BE2C (cell line): Measurements from ENCODE around the gene USP5.
A peak's percentile ranks its signal among the peaks of the same experiment; 100 is the strongest.

ENCODE experiments used
- DNase-seq: peaks from one replicate; pipeline ENCODE4 v3.0.0-alpha.2; 2020
- H3K27me3 ChIP-seq: fragments of 250-450 bp; sonication (Bioruptor Pico); 2 replicates; pipeline ENCODE4 v1.5.1; 2020; ENCODE audit warnings: mild to moderate bottlenecking
- H3K36me3 ChIP-seq: fragments of 250-450 bp; sonication (Bioruptor Pico); 2 replicates; pipeline ENCODE4 v1.5.1; 2020; ENCODE audit warnings: mild to moderate bottlenecking
- H3K4me1 ChIP-seq: fragments of 250-450 bp; sonication (Bioruptor Pico); 2 replicates; pipeline ENCODE4 v1.5.1; 2020
- H3K4me3 ChIP-seq: 2 replicates; pipeline ENCODE4 v1.5.1; 2011; ENCODE audit warnings: low read depth, low read length
- H3K9me3 ChIP-seq: fragments of 250-450 bp; sonication (Bioruptor Pico); 2 replicates; pipeline ENCODE4 v1.5.1; 2020
- TF ChIP-seq, protein P1 (sequence below): IDR thresholded peaks from 2 replicates; pipeline ENCODE4 v1.5.1; 2012; ENCODE audit warnings: mild to moderate bottlenecking, low read depth, low read length

The USP5 gene

DNA sequence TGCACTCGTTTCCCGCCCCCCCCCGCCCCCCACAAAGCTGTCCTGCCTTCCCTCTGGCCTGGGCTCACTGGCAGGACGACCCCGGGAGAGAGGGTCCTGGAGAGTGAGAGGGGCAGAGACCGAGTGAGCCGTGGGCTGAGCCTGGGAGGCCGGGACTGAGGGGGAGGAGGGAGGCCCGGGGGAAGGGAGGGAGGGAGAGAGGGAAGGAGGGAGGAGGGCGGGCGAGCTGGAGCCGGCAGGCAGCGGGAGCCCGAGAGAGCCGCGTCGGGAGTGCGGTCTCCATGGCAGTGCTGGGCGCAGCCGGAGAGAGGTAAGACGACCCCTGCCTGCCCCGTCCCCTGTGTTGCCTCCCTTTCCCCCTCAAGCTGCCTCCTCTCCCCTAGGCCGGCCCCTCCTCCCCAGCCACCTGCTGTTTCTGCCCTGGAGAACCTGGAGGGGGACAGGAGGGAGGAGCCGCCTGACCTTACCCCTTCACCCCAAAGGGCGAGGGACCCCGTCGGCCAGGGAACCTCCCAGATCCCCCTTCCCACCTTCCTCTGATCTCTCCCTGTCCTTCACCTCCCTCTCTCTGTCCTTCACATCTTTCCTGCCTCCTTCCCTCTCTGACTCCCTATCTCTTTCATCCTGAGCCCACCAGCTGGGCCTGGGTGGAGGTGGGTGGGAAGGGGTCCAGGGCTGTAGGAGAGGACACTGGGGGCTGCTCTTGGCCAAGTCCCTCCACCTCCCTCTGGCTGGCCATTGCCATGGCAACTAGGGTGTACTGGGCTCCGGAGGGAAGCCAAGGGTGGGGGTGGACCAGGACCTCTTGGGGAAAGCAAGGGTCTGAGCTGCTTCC lies 30.1 kb upstream of the USP5 start, which contains the start of gene GPR162:
Gene GPR162 (plus strand): TSS at position 231 of the 835 bp plus-strand sequence. CDS start 2,078 bp downstream, outside the sequence.
- peak; percentile 80 for DNase-seq
- no peaks in the 10 kb centered on the region for H3K36me3 ChIP-seq
- peak within 1 kb of the TSS; percentile 64 for H3K4me3 ChIP-seq
- TF ChIP-seq, protein P1, sequence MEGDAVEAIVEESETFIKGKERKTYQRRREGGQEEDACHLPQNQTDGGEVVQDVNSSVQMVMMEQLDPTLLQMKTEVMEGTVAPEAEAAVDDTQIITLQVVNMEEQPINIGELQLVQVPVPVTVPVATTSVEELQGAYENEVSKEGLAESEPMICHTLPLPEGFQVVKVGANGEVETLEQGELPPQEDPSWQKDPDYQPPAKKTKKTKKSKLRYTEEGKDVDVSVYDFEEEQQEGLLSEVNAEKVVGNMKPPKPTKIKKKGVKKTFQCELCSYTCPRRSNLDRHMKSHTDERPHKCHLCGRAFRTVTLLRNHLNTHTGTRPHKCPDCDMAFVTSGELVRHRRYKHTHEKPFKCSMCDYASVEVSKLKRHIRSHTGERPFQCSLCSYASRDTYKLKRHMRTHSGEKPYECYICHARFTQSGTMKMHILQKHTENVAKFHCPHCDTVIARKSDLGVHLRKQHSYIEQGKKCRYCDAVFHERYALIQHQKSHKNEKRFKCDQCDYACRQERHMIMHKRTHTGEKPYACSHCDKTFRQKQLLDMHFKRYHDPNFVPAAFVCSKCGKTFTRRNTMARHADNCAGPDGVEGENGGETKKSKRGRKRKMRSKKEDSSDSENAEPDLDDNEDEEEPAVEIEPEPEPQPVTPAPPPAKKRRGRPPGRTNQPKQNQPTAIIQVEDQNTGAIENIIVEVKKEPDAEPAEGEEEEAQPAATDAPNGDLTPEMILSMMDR: no peak
- H3K9me3 ChIP-seq: no peaks in the 10 kb centered on the region
- peaks cover 25% of the 10 kb centered on the region for H3K4me1 ChIP-seq
- H3K27me3 ChIP-seq: no peaks in the 10 kb centered on the region

DNA sequence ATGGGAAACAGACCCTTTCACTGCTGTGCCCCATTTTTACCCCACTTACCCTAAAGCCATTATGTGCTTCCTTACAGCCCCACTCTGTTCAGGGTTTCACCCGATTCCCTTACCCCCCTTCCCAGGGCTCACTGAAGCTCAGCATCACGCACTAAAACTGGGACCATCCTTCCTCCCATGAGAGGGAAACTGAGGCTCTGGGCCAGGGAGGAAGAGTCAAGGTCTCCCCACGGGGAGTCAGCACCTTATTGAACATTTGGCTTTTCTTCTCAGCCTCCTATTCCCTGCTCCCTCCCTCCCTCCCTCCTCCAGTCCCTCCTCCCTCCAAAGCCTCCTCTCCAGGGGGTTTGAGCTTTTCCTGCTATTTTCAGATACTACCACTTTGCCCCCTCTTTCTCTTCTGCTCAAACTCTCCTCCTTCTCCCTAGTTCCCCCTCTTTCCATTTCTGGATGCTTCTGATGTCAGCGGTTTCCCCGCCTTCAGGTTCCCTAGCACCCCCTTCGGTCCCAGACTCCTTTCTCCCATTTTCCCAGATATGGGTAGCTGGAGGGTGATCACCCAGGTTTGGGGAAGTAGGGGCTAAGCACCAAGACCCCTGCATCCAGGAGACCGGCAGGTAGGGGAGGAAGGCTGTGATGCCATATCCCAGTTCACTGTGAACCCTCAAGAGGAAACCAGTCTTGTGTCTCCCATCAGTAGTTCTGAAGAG lies 29.4 kb upstream of the USP5 start:
- no peak for DNase-seq
- Histone ChIP-seq H3K4me3 (peak overlapping the region; percentile 64), H3K36me3 (no peaks in the 10 kb centered on the region), H3K9me3 (no peaks in the 10 kb centered on the region), H3K27me3 (no peaks in the 10 kb centered on the region), H3K4me1 (peaks cover 30% of the 10 kb centered on the region)
- TF ChIP-seq, protein P1: no peak

DNA sequence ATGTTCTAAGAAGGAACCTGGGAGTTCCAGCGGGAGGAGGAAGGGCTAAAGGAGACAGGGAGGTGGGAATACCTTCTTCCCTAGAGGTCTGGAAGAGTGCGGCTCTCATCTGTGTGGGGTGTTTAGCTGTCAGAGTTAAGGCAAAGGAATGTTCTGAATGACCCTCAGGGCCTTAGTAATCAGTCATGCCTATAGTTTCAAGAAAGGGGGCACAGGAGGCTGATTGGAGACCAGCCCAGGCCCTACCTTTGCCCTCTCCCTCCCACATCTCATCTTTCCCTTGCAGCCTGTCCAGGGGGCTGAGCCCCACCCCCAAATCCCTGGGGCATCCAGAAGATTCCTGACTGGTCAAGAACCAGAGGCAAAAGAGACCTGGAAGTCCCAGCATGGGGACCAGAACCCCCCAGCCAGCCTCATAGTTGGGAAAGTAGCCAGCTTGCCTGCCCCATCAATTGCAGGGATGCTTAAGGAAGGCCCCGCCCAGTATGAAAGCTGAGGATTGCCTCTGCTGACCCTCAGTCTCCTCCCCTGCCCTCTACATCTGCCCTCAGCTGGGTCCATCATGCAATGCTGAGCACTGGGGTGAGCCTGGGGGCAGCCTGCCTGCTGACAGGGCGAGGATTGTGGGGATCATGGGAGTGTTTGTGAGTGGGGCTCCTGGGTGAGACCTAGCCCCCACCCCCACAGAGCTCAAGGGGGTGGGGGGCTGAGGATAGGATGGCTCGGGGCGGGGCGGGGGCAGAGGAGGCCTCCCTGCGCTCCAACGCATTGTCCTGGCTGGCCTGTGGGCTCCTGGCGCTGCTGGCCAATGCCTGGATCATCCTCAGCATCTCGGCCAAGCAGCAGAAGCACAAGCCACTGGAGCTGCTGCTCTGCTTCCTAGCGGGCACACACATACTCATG lies 28.5 kb upstream of the USP5 start:
- TF ChIP-seq, protein P1: no peak
- no peak for DNase-seq
- peaks cover 30% of the 10 kb centered on the region for H3K4me1 ChIP-seq
- H3K4me3 ChIP-seq: no peak overlapping the region
- no peaks in the 10 kb centered on the region for H3K9me3 ChIP-seq
- no peaks in the 10 kb centered on the region for H3K36me3 ChIP-seq
- no peaks in the 10 kb centered on the region for H3K27me3 ChIP-seq

DNA sequence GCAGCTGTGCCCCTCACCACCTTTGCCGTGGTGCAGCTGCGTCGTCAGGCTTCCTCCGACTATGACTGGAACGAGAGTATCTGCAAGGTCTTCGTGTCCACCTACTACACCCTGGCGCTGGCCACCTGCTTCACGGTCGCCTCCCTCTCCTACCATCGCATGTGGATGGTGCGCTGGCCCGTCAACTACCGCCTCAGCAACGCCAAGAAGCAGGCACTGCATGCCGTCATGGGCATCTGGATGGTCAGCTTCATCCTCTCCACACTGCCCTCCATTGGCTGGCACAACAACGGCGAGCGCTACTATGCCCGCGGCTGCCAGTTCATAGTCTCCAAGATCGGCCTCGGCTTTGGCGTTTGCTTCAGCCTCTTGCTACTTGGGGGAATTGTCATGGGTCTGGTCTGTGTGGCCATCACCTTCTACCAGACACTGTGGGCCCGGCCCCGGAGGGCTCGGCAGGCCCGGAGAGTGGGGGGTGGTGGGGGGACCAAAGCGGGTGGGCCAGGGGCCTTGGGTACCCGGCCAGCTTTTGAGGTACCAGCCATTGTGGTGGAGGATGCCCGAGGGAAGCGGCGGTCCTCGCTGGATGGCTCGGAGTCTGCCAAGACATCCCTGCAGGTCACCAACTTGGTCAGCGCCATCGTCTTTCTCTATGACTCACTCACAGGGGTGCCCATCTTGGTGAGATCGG lies 27.7 kb upstream of the USP5 start:
- no peak for DNase-seq

GRCh38 chr12:6824901-6825381 lies 27.0 kb upstream of the USP5 start:
- no peak for DNase-seq
- TF ChIP-seq, protein P1: no peak
- H3K27me3 ChIP-seq: no peaks in the 10 kb centered on the region

More for the DNA sequence above, 27.7 kb upstream of the USP5 start:
- H3K27me3 ChIP-seq: no peaks in the 10 kb centered on the region
- peaks cover 30% of the 10 kb centered on the region for H3K4me1 ChIP-seq
- H3K36me3 ChIP-seq: peaks cover 4% of the 10 kb centered on the region; the same call in 1 of the 2 replicates
- TF ChIP-seq, protein P1: no peak
- no peak overlapping the region for H3K4me3 ChIP-seq
- H3K9me3 ChIP-seq: no peaks in the 10 kb centered on the region

More at GRCh38 chr12:6824901-6825381, 27.0 kb upstream of the USP5 start:
- H3K4me3 ChIP-seq: no peak overlapping the region
- H3K9me3 ChIP-seq: no peaks in the 10 kb centered on the region
- peaks cover 4% of the 10 kb centered on the region; the same call in 1 of the 2 replicates for H3K36me3 ChIP-seq
- H3K4me1 ChIP-seq: peaks cover 23% of the 10 kb centered on the region
